ENCODE measurements around the gene MYADML2. TPM values are rescaled to one million over a fixed set of nuclear protein-coding genes. Genes with fewer than 3 reads are reported as not detected.

The MYADML2 gene
- total RNA-seq, 1 experiment from 2014 or later, result 0.46 TPM

GRCh38 chr17:81957691-81958432, 10.8 kb upstream of the MYADML2 start:
- no peaks in the 10 kb centered on the region for H3K36me3 Mint-ChIP-seq
- DNase-seq (ENCODE audit: low spot score), result no peak
- ChIA-PET POLR2A (no interaction called here), CTCF (no interaction called here)
- H3K27me3 Mint-ChIP-seq (ENCODE audit: low read depth), result peaks cover 50% of the 10 kb centered on the region
- H3K4me3 Mint-ChIP-seq, result 0 out of 2 replicates have a peak overlapping the region, but pooled peaks have one; percentile 51
- 0 out of 2 replicates have a peak, but pooled peaks cover 4% of the 10 kb centered on the region for H3K4me1 Mint-ChIP-seq
- no peaks in the 10 kb centered on the region for H3K9me3 Mint-ChIP-seq
- TF ChIP-seq E2F5 (CRISPR knock-in tag; IDR thresholded peaks at IDR 0.05) (no peak), TCF7 (CRISPR knock-in tag; IDR thresholded peaks at IDR 0.05; ENCODE audit: low read depth) (no peak), NFE2L1 (CRISPR knock-in tag; IDR thresholded peaks at IDR 0.05) (no peak)
- H3K27ac Mint-ChIP-seq, result no peak overlapping the region
- ATAC-seq, result no peak

DNA sequence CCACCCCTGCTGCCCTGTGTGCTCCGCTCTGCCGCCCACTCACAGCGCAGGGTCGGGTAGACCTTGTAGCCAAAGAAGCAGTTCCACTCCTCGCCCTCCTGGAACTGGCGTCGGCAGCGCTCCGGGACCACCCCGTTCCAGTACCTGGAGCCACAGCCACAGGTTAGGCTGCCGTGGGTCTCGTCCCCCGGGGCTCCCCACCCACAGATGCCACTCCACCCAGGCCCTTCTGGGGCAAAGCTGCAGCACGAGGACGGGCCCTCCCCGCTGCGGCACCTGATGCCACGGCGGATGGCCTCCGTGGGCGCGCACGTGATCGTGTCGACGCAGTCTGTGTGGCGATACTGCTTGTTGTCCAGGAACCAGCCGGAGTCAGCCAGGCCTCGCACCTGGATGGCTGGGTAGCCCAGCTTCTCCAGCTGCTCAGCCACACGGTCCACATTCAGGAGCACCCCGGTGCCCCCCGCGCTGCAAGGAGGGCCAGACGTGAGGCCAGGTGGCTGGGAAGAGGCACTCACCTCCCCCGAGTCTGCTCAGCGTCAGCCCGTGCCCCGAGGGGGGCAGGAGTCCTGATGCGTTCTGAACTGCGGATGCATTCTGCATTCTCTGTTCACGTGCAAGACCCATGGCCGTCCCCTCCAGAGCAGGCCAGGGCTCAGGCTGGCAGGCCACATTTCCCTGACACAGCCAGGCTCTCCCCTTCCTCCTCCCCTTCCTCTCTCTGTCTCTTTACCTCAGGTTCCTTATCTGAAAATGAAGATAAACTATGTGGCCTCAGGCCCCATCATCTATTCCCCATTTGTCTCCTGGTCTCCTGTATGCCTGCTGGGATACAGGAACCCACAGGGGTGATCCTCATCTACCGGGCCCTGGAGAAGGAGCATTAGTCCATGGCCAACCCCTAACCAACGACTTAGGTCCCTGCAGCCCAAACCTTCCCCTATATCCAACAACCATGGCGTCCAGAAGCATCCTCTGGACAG, 9.9 kb upstream of the MYADML2 start:
- H3K27me3 Mint-ChIP-seq (ENCODE audit: low read depth), result peaks cover 41% of the 10 kb centered on the region
- ChIA-PET CTCF (no interaction called here), POLR2A (no interaction called here)
- no peaks in the 10 kb centered on the region for H3K4me1 Mint-ChIP-seq
- ATAC-seq (no peak), DNase-seq (ENCODE audit: low spot score) (no peak)
- no peak overlapping the region for H3K27ac Mint-ChIP-seq
- H3K36me3 Mint-ChIP-seq, result no peaks in the 10 kb centered on the region
- TF ChIP-seq TEAD1 (CRISPR knock-in tag; IDR thresholded peaks at IDR 0.05), result no peak
- no peak for TF ChIP-seq FOXK1 (CRISPR knock-in tag; IDR thresholded peaks at IDR 0.05)
- TF ChIP-seq, protein P1, sequence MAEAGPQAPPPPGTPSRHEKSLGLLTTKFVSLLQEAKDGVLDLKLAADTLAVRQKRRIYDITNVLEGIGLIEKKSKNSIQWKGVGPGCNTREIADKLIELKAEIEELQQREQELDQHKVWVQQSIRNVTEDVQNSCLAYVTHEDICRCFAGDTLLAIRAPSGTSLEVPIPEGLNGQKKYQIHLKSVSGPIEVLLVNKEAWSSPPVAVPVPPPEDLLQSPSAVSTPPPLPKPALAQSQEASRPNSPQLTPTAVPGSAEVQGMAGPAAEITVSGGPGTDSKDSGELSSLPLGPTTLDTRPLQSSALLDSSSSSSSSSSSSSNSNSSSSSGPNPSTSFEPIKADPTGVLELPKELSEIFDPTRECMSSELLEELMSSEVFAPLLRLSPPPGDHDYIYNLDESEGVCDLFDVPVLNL (CRISPR knock-in tag; IDR thresholded peaks at IDR 0.05; ENCODE audit: borderline replicate concordance, low read depth), result no peak
- no peak overlapping the region for H3K4me3 Mint-ChIP-seq
- no peaks in the 10 kb centered on the region for H3K9me3 Mint-ChIP-seq

GRCh38 chr17:81955756-81956544, 8.9 kb upstream of the MYADML2 start:
- H3K4me3 Mint-ChIP-seq, result no peak overlapping the region
- no peaks in the 10 kb centered on the region for H3K36me3 Mint-ChIP-seq
- ATAC-seq, result no peak
- H3K27me3 Mint-ChIP-seq (ENCODE audit: low read depth), result peaks cover 38% of the 10 kb centered on the region
- ChIA-PET CTCF (interaction anchor here (1.0 to 1.9 kb wide), 3 partner anchors 40 to 82 kb away, joined by 3 to 9 read pairs (median 4); partner anchors contain the start of gene DCXR), POLR2A (no interaction called here)
- DNase-seq (ENCODE audit: low spot score), result no peak
- H3K4me1 Mint-ChIP-seq, result no peaks in the 10 kb centered on the region
- H3K27ac Mint-ChIP-seq, result no peak overlapping the region
- H3K9me3 Mint-ChIP-seq, result no peaks in the 10 kb centered on the region
- no peak for TF ChIP-seq FOXJ3 (CRISPR knock-in tag; IDR thresholded peaks at IDR 0.05; ENCODE audit: borderline replicate concordance)
- TF ChIP-seq ZNF232 (CRISPR knock-in tag; IDR thresholded peaks at IDR 0.05), result no peak
- no peak for TF ChIP-seq SP1 (CRISPR knock-in tag; conservative IDR thresholded peaks at IDR 0.05)
- TF ChIP-seq, protein P2, sequence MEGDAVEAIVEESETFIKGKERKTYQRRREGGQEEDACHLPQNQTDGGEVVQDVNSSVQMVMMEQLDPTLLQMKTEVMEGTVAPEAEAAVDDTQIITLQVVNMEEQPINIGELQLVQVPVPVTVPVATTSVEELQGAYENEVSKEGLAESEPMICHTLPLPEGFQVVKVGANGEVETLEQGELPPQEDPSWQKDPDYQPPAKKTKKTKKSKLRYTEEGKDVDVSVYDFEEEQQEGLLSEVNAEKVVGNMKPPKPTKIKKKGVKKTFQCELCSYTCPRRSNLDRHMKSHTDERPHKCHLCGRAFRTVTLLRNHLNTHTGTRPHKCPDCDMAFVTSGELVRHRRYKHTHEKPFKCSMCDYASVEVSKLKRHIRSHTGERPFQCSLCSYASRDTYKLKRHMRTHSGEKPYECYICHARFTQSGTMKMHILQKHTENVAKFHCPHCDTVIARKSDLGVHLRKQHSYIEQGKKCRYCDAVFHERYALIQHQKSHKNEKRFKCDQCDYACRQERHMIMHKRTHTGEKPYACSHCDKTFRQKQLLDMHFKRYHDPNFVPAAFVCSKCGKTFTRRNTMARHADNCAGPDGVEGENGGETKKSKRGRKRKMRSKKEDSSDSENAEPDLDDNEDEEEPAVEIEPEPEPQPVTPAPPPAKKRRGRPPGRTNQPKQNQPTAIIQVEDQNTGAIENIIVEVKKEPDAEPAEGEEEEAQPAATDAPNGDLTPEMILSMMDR (IDR thresholded peaks at IDR 0.05), result no peak
- TF ChIP-seq ATF1 (CRISPR knock-in tag; IDR thresholded peaks at IDR 0.05), result no peak
- no peak for TF ChIP-seq ZBTB21 (CRISPR knock-in tag; IDR thresholded peaks at IDR 0.05; ENCODE audit: borderline replicate concordance)
- TF ChIP-seq KAT7 (CRISPR knock-in tag; IDR thresholded peaks at IDR 0.05; ENCODE audit: borderline replicate concordance), result no peak
- TF ChIP-seq, protein P3, sequence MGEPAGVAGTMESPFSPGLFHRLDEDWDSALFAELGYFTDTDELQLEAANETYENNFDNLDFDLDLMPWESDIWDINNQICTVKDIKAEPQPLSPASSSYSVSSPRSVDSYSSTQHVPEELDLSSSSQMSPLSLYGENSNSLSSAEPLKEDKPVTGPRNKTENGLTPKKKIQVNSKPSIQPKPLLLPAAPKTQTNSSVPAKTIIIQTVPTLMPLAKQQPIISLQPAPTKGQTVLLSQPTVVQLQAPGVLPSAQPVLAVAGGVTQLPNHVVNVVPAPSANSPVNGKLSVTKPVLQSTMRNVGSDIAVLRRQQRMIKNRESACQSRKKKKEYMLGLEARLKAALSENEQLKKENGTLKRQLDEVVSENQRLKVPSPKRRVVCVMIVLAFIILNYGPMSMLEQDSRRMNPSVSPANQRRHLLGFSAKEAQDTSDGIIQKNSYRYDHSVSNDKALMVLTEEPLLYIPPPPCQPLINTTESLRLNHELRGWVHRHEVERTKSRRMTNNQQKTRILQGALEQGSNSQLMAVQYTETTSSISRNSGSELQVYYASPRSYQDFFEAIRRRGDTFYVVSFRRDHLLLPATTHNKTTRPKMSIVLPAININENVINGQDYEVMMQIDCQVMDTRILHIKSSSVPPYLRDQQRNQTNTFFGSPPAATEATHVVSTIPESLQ (CRISPR knock-in tag; IDR thresholded peaks at IDR 0.05), result no peak
- TF ChIP-seq TP53 (CRISPR knock-in tag; IDR thresholded peaks at IDR 0.05), result no peak
- no peak for TF ChIP-seq ZNF121 (CRISPR knock-in tag; IDR thresholded peaks at IDR 0.05)
- TF ChIP-seq E2F1 (CRISPR knock-in tag; IDR thresholded peaks at IDR 0.05), result no peak
- TF ChIP-seq CREM (CRISPR knock-in tag; IDR thresholded peaks at IDR 0.05), result no peak
- no peak for TF ChIP-seq ZSCAN18 (CRISPR knock-in tag; IDR thresholded peaks at IDR 0.05)
- TF ChIP-seq NFE2L1 (CRISPR knock-in tag; IDR thresholded peaks at IDR 0.05), result no peak
- TF ChIP-seq OVOL2 (CRISPR knock-in tag; IDR thresholded peaks at IDR 0.05; ENCODE audit: borderline replicate concordance), result no peak
